HL-60 (cell line): ENCODE measurements around the gene COX7B2.

Experiments
- CTCF ChIP-seq: IDR thresholded peaks from one replicate; pipeline ENCODE4 v1.5.1; 2011; ENCODE audit warnings: low read length, control low read depth, inconsistent platforms; ENCODE audit not compliant: insufficient read depth
- POLR2AphosphoS5 ChIP-seq: IDR thresholded peaks from 2 replicates; pipeline ENCODE4 v1.6.1; 2012; ENCODE audit warnings: low read depth
- TF ChIP-seq, protein P1 (sequence below): IDR thresholded peaks from 2 replicates; pipeline ENCODE4 v1.6.1; 2012; ENCODE audit warnings: low read depth; ENCODE audit not compliant: insufficient replicate concordance

GRCh38 chr4:46900082-46900481, 9.0 kb downstream of the COX7B2 start:
- TF ChIP-seq CTCF (no peak), POLR2AphosphoS5 (no peak)
- TF ChIP-seq, protein P1, sequence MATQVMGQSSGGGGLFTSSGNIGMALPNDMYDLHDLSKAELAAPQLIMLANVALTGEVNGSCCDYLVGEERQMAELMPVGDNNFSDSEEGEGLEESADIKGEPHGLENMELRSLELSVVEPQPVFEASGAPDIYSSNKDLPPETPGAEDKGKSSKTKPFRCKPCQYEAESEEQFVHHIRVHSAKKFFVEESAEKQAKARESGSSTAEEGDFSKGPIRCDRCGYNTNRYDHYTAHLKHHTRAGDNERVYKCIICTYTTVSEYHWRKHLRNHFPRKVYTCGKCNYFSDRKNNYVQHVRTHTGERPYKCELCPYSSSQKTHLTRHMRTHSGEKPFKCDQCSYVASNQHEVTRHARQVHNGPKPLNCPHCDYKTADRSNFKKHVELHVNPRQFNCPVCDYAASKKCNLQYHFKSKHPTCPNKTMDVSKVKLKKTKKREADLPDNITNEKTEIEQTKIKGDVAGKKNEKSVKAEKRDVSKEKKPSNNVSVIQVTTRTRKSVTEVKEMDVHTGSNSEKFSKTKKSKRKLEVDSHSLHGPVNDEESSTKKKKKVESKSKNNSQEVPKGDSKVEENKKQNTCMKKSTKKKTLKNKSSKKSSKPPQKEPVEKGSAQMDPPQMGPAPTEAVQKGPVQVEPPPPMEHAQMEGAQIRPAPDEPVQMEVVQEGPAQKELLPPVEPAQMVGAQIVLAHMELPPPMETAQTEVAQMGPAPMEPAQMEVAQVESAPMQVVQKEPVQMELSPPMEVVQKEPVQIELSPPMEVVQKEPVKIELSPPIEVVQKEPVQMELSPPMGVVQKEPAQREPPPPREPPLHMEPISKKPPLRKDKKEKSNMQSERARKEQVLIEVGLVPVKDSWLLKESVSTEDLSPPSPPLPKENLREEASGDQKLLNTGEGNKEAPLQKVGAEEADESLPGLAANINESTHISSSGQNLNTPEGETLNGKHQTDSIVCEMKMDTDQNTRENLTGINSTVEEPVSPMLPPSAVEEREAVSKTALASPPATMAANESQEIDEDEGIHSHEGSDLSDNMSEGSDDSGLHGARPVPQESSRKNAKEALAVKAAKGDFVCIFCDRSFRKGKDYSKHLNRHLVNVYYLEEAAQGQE: no peak
